NCI-H128 (cell line): ENCODE measurements around the gene RAP2C.

ENCODE experiments used
- DNase-seq: peaks from one replicate; lab custom pipeline; 2025; ENCODE audit not compliant: unreplicated experiment; lab: John Stamatoyannopoulos, UW

RAP2C gene

GRCh38 chrX:132219343-132219768 is at the start of gene RAP2C:
TSS of gene RAP2C (minus strand) at chrX:132219447. CDS start at chrX:132217268, 2,179 bp downstream.
- peak; percentile 1 for DNase-seq

- DNase-seq: no peak
These were observed 48.1 kb upstream of the RAP2C start for GRCh38 chrX:132267392-132267791.

GRCh38 chrX:132266583-132267355 is 47.5 kb upstream of the RAP2C start:
- no peak for DNase-seq

- DNase-seq: no peak
These were observed 43.9 kb upstream of the RAP2C start for GRCh38 chrX:132263127-132263526.

- no peak for DNase-seq
These were observed 39.3 kb upstream of the RAP2C start for GRCh38 chrX:132258509-132258908.

GRCh38 chrX:132257116-132257515 is 37.9 kb upstream of the RAP2C start:
- no peak for DNase-seq

GRCh38 chrX:132236121-132236520 is 16.9 kb upstream of the RAP2C start:
- no peak for DNase-seq

- no peak for DNase-seq
These were observed 16.2 kb upstream of the RAP2C start for GRCh38 chrX:132235488-132235887.

- DNase-seq: no peak
These were observed 12.3 kb upstream of the RAP2C start for GRCh38 chrX:132231587-132231986.

- no peak for DNase-seq
These were observed 8.3 kb upstream of the RAP2C start for GRCh38 chrX:132227383-132228112.

- DNase-seq: no peak
These were observed 6.9 kb upstream of the RAP2C start for GRCh38 chrX:132226169-132226568.

- peak; percentile 44 for DNase-seq
These were observed 991 bp downstream of the RAP2C start for GRCh38 chrX:132218100-132218812.

- DNase-seq: peak; percentile 21
These were observed 1.8 kb downstream of the RAP2C start for GRCh38 chrX:132217203-132218073.

GRCh38 chrX:132216806-132217202 is 2.4 kb downstream of the RAP2C start:
- DNase-seq: no peak

- no peak for DNase-seq
These were observed 3.0 kb downstream of the RAP2C start for GRCh38 chrX:132216283-132216682.

- no peak for DNase-seq
These were observed 4.7 kb downstream of the RAP2C start for GRCh38 chrX:132214518-132214917.

GRCh38 chrX:132209527-132209926 is 9.7 kb downstream of the RAP2C start:
- no peak for DNase-seq

GRCh38 chrX:132208422-132208821 is 10.8 kb downstream of the RAP2C start:
- DNase-seq: no peak

GRCh38 chrX:132207996-132208395 is 11.3 kb downstream of the RAP2C start:
- DNase-seq: no peak

GRCh38 chrX:132206259-132206658 is 13.0 kb downstream of the RAP2C start:
- DNase-seq: no peak

- DNase-seq: no peak
These were observed 14.6 kb downstream of the RAP2C start for GRCh38 chrX:132204629-132205028.
